ENCODE data around the gene COL28A1.
A peak's percentile ranks its signal among the peaks of the same experiment; 100 is the strongest.

COL28A1 gene

DNA sequence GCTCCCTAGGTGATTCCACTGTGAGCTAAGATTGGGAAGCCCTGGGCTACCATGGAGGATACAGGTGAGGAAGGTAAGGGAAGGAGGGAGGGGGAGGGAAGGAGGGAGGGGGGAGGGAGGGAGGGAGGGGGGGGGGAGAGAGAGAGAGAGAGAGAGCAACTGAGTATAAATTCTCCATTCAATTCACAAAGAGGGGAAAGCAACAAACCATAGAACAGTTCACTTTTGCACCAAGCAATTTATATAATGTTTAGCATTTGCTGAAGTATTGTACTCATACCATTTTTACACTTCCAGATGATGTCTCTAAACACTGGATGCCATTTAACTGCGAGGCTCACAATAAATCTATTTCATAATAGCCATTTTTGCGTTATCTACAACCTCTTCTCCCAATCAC lies 118.3 kb downstream of the COL28A1 start:
- DNase-seq, result no peak
- H2BK120ac ChIP-seq (ENCODE audit: insufficient read depth, low read length, poor library complexity), result no peak overlapping the region
- H3K79me1 ChIP-seq (ENCODE audit: low read length), result no peaks in the 10 kb centered on the region
- no peak overlapping the region for H4K8ac ChIP-seq (ENCODE audit: low read depth, low read length)
- H4K12ac ChIP-seq (ENCODE audit: low read depth, low read length), result no peak overlapping the region
- no peak overlapping the region for H3K4ac ChIP-seq (ENCODE audit: low read depth, low read length)
- no peak overlapping the region for H2BK12ac ChIP-seq (ENCODE audit: low read length)
- H3K9me3 ChIP-seq (ENCODE audit: insufficient read depth, low read depth, low read length), result no peaks in the 10 kb centered on the region
- H3K9ac ChIP-seq (ENCODE audit: low read length), result no peak overlapping the region
- no peaks in the 10 kb centered on the region for H3K27me3 ChIP-seq (ENCODE audit: insufficient read depth, low read length)
- no peak overlapping the region for H3K18ac ChIP-seq (ENCODE audit: low read length)
- WGBS (ENCODE audit: extremely low coverage, insufficient coverage, insufficient read length), result no CpG with 5 or more reads among the region's 2 CpGs
- H3K23ac ChIP-seq (ENCODE audit: low read length), result no peak overlapping the region
- no peak overlapping the region for H3K4me3 ChIP-seq (ENCODE audit: low read depth, low read length)
- H3K4me1 ChIP-seq (ENCODE audit: control insufficient read depth in 1 of 2, insufficient read depth in 2 of 2, low read length in 2 of 2), result peaks cover 0 to 3% of the 10 kb centered on the region in 2 experiments
- no peaks in the 10 kb centered on the region for H3K79me2 ChIP-seq (ENCODE audit: control insufficient read depth, insufficient read depth, low read length, poor library complexity)
- no peak overlapping the region for H2AK5ac ChIP-seq (ENCODE audit: low read length)
- no peak overlapping the region for H3K27ac ChIP-seq (ENCODE audit: low read depth, low read length)
- H4K91ac ChIP-seq (ENCODE audit: low read depth, low read length), result no peak overlapping the region
- H2AFZ ChIP-seq (ENCODE audit: insufficient read depth, low read length, poor library complexity), result no peak overlapping the region
- H2BK5ac ChIP-seq (ENCODE audit: low read depth, low read length, poor library complexity), result no peak overlapping the region
- no peaks in the 10 kb centered on the region for H3K36me3 ChIP-seq (ENCODE audit: control insufficient read depth in 1 of 2, insufficient read depth in 2 of 2, low read length in 2 of 2)
- H3K4me2 ChIP-seq (ENCODE audit: low read length), result no peak overlapping the region
- H3K14ac ChIP-seq (ENCODE audit: low read length), result no peak overlapping the region

- no peak overlapping the region for H2BK120ac ChIP-seq (ENCODE audit: insufficient read depth, low read length, poor library complexity)
- no peak overlapping the region for H4K8ac ChIP-seq (ENCODE audit: low read depth, low read length)
- no peaks in the 10 kb centered on the region for H3K9me3 ChIP-seq (ENCODE audit: insufficient read depth, low read depth, low read length)
- H3K9ac ChIP-seq (ENCODE audit: low read length), result no peak overlapping the region
- H3K79me2 ChIP-seq (ENCODE audit: control insufficient read depth, insufficient read depth, low read length, poor library complexity), result no peaks in the 10 kb centered on the region
- no peak overlapping the region for H3K4me3 ChIP-seq (ENCODE audit: low read depth, low read length)
- H2AK5ac ChIP-seq (ENCODE audit: low read length), result no peak overlapping the region
- no CpG with 5 or more reads among the region's 6 CpGs for WGBS (ENCODE audit: extremely low coverage, insufficient coverage, insufficient read length)
- no peak overlapping the region for H4K12ac ChIP-seq (ENCODE audit: low read depth, low read length)
- no peak overlapping the region for H3K27ac ChIP-seq (ENCODE audit: low read depth, low read length)
- H3K14ac ChIP-seq (ENCODE audit: low read length), result no peak overlapping the region
- no peak overlapping the region for H2BK5ac ChIP-seq (ENCODE audit: low read depth, low read length, poor library complexity)
- no peaks in the 10 kb centered on the region for H3K36me3 ChIP-seq (ENCODE audit: control insufficient read depth in 1 of 2, insufficient read depth in 2 of 2, low read length in 2 of 2)
- H4K91ac ChIP-seq (ENCODE audit: low read depth, low read length), result no peak overlapping the region
- DNase-seq, result peak; percentile 2 to 29
- no peak overlapping the region for H3K4ac ChIP-seq (ENCODE audit: low read depth, low read length)
- H2AFZ ChIP-seq (ENCODE audit: insufficient read depth, low read length, poor library complexity), result no peak overlapping the region
- H3K79me1 ChIP-seq (ENCODE audit: low read length), result no peaks in the 10 kb centered on the region
- peaks cover 0 to 3% of the 10 kb centered on the region in 2 experiments for H3K4me1 ChIP-seq (ENCODE audit: control insufficient read depth in 1 of 2, insufficient read depth in 2 of 2, low read length in 2 of 2)
- H3K18ac ChIP-seq (ENCODE audit: low read length), result no peak overlapping the region
- H2BK12ac ChIP-seq (ENCODE audit: low read length), result no peak overlapping the region
- no peak overlapping the region for H3K23ac ChIP-seq (ENCODE audit: low read length)
- no peak overlapping the region for H3K4me2 ChIP-seq (ENCODE audit: low read length)
- no peaks in the 10 kb centered on the region for H3K27me3 ChIP-seq (ENCODE audit: insufficient read depth, low read length)
Observed at GRCh38 chr7:7416031-7416858, 119.4 kb downstream of the COL28A1 start.

DNA sequence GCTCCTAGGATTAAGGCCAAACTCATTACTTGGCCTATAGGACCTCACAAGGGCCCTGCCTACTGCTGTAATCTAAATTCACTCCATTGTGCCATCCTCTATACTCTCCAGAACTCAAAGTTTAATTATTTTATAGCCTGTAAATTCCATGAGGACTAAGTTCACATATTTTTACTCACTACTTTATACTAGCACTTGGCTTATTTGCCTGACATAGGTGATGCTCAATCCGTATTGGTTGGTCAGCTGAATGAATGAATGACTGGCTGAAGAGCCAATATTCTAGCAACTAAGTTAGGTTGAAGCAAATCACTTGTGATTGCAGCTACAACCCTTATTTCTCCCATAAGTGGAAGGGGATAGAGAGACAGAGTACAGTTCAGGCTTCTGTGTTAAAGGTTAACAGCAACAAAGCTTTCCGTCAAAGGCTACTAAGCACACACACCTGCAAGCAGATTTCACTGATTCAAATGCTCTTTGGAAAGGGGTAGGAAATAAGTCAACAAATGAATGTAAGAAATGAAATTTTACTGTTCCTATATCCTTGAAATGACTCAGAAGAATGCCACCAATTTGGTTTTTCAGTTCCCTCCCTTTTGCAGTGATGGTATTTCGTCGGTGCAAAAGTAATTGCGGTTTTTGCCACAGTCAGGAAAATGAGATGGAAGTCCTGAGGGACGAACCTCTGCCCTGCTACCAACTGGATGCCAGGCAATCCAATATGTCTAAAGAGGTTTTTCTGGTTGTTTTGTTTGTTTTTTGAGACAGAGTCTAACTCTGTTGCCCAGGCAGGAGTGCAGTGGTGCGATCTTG lies 120.7 kb downstream of the COL28A1 start:
- Histone ChIP-seq H3K4me1 (ENCODE audit: control insufficient read depth in 1 of 2, insufficient read depth in 2 of 2, low read length in 2 of 2) (peaks cover 0 to 3% of the 10 kb centered on the region in 2 experiments), H2AFZ (ENCODE audit: insufficient read depth, low read length, poor library complexity) (no peak overlapping the region), H2BK120ac (ENCODE audit: insufficient read depth, low read length, poor library complexity) (no peak overlapping the region), H3K36me3 (ENCODE audit: control insufficient read depth in 1 of 2, insufficient read depth in 2 of 2, low read length in 2 of 2) (no peaks in the 10 kb centered on the region), H3K79me1 (ENCODE audit: low read length) (no peaks in the 10 kb centered on the region), H3K9me3 (ENCODE audit: insufficient read depth, low read depth, low read length) (no peaks in the 10 kb centered on the region), H2AK5ac (ENCODE audit: low read length) (no peak overlapping the region), H4K91ac (ENCODE audit: low read depth, low read length) (no peak overlapping the region), H3K79me2 (ENCODE audit: control insufficient read depth, insufficient read depth, low read length, poor library complexity) (no peaks in the 10 kb centered on the region), H3K23ac (ENCODE audit: low read length) (no peak overlapping the region), H3K4me3 (ENCODE audit: low read depth, low read length) (no peak overlapping the region), H4K12ac (ENCODE audit: low read depth, low read length) (no peak overlapping the region), H3K9ac (ENCODE audit: low read length) (no peak overlapping the region), H3K4ac (ENCODE audit: low read depth, low read length) (no peak overlapping the region), H3K14ac (ENCODE audit: low read length) (no peak overlapping the region), H2BK12ac (ENCODE audit: low read length) (no peak overlapping the region), H3K4me2 (ENCODE audit: low read length) (no peak overlapping the region), H4K8ac (ENCODE audit: low read depth, low read length) (no peak overlapping the region), H3K27me3 (ENCODE audit: insufficient read depth, low read length) (no peaks in the 10 kb centered on the region), H3K18ac (ENCODE audit: low read length) (no peak overlapping the region), H2BK5ac (ENCODE audit: low read depth, low read length, poor library complexity) (no peak overlapping the region), H3K27ac (ENCODE audit: low read depth, low read length) (no peak overlapping the region)
- no CpG with 5 or more reads among the region's 7 CpGs for WGBS (ENCODE audit: extremely low coverage, insufficient coverage, insufficient read length)
- DNase-seq, result peak; percentile 3 to 23

- H3K79me2 ChIP-seq (ENCODE audit: control insufficient read depth, insufficient read depth, low read length, poor library complexity), result no peaks in the 10 kb centered on the region
- H3K9ac ChIP-seq (ENCODE audit: low read length), result no peak overlapping the region
- DNase-seq, result peak in 1 of 2 donors; percentile 31
- H3K4me3 ChIP-seq (ENCODE audit: low read depth, low read length), result no peak overlapping the region
- no peak overlapping the region for H3K4me2 ChIP-seq (ENCODE audit: low read length)
- no peaks in the 10 kb centered on the region for H3K4me1 ChIP-seq (ENCODE audit: control insufficient read depth in 1 of 2, insufficient read depth in 2 of 2, low read length in 2 of 2)
- H3K18ac ChIP-seq (ENCODE audit: low read length), result no peak overlapping the region
- H3K79me1 ChIP-seq (ENCODE audit: low read length), result no peaks in the 10 kb centered on the region
- no peak overlapping the region for H3K23ac ChIP-seq (ENCODE audit: low read length)
- H3K4ac ChIP-seq (ENCODE audit: low read depth, low read length), result no peak overlapping the region
- no peak overlapping the region for H3K14ac ChIP-seq (ENCODE audit: low read length)
- WGBS (ENCODE audit: extremely low coverage, insufficient coverage, insufficient read length), result no CpG with 5 or more reads among the region's 3 CpGs
- H3K9me3 ChIP-seq (ENCODE audit: insufficient read depth, low read depth, low read length), result no peaks in the 10 kb centered on the region
- no peak overlapping the region for H2BK120ac ChIP-seq (ENCODE audit: insufficient read depth, low read length, poor library complexity)
- H2BK5ac ChIP-seq (ENCODE audit: low read depth, low read length, poor library complexity), result no peak overlapping the region
- no peak overlapping the region for H2AK5ac ChIP-seq (ENCODE audit: low read length)
- no peaks in the 10 kb centered on the region for H3K36me3 ChIP-seq (ENCODE audit: control insufficient read depth in 1 of 2, insufficient read depth in 2 of 2, low read length in 2 of 2)
- no peaks in the 10 kb centered on the region for H3K27me3 ChIP-seq (ENCODE audit: insufficient read depth, low read length)
- no peak overlapping the region for H4K91ac ChIP-seq (ENCODE audit: low read depth, low read length)
- no peak overlapping the region for H4K8ac ChIP-seq (ENCODE audit: low read depth, low read length)
- no peak overlapping the region for H3K27ac ChIP-seq (ENCODE audit: low read depth, low read length)
- H2BK12ac ChIP-seq (ENCODE audit: low read length), result no peak overlapping the region
- H4K12ac ChIP-seq (ENCODE audit: low read depth, low read length), result no peak overlapping the region
- H2AFZ ChIP-seq (ENCODE audit: insufficient read depth, low read length, poor library complexity), result no peak overlapping the region
Observed at GRCh38 chr7:7408001-7408770, 127.5 kb downstream of the COL28A1 start.

All from trophoblast cell (in vitro differentiated cells and primary cell).